Mononuclear cell (primary cell): Measurements from ENCODE around the gene NCCRP1. TPM values are rescaled to one million over a fixed set of nuclear protein-coding genes. Genes with fewer than 3 reads are reported as not detected.

Experiments
- H3K27me3 ChIP-seq: 2 replicates; pipeline ENCODE4 v1.6.0; 2011; ENCODE audit warnings: low read length, control low read depth; ENCODE audit not compliant: insufficient read depth
- H3K4me1 ChIP-seq: 2 replicates; pipeline ENCODE4 v1.5.1; 2011; ENCODE audit warnings: mild to moderate bottlenecking, low read length, control low read depth; ENCODE audit not compliant: insufficient read depth
- H3K4me3 ChIP-seq: 2 replicates; pipeline ENCODE4 v1.5.1; 2011; ENCODE audit warnings: mild to moderate bottlenecking, low read length, moderate library complexity
- H3K9me3 ChIP-seq: 2 replicates; pipeline ENCODE4 v1.5.1; 2011; ENCODE audit warnings: low read depth, mild to moderate bottlenecking, control low read depth, low read length
- total RNA-seq: library from RNA; depleted of rRNA; stranded (reverse); fragments of >200 nt; gene quantifications from one replicate; pipeline ENCODE4 v1.2.3, GENCODE V29; 2012

Gene NCCRP1
- total RNA-seq, 1 donor, result not detected

DNA sequence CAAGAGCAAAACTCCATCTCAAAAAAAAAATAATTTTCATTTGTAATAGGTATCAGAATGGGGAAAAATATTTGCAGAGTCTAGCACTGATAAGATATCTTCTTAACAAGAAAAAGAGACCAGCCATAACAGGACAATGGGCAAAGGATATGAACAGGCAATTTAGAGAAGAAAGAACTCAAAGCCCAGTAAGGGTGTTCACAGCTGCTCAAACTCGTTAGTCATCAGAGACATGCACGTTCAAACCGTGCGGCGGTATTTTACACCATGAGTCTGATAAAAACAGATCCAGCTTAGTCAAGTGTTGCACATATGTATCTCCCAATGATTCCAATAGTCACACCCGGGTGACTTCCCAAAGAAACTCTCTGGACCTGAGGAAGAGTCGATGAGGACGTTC, 13.7 kb upstream of the NCCRP1 start:
- H3K9me3 ChIP-seq, result no peaks in the 10 kb centered on the region
- no peaks in the 10 kb centered on the region for H3K27me3 ChIP-seq
- H3K4me1 ChIP-seq, result no peaks in the 10 kb centered on the region
- H3K4me3 ChIP-seq, result no peak overlapping the region

DNA sequence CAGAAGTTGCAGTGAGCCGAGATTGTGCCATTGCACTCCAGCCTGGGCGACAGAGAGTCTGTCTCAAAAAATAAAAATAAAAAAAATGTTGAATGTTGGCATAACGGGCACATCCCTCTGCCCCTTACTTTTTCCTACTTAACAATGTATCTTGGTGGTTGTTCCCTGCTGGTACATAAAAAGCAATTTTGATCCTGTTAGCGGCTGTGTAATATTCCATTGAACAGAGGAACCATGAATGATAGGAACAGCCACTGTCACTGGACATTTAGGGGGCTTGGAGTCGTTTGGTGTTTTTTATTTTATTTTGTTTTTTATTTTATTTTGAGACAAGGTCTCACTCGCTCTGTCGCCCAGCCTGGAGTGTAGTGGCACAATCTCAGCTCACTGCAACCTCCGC, 10.4 kb upstream of the NCCRP1 start:
- Histone ChIP-seq H3K9me3 (no peaks in the 10 kb centered on the region), H3K4me3 (no peak overlapping the region), H3K27me3 (no peaks in the 10 kb centered on the region), H3K4me1 (no peaks in the 10 kb centered on the region)

DNA sequence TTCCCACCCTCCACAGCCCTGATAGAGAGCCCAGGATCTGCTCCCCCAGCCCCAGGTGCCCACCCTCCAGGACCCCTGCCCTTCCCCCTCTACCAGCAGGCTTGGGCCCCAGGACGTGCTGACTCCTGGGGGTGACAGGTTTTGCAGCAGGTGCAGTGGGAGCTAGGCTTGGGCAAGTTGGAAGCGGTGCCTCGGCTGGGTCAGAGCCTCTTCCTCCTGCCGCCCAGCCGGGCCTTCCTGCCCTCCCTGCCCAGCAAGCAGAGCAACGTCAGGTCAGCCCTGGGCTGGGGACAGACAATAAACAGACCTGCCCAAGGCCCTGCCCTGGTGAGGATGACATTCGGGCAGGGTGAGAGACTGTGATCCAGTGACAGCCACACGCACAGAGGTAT, 9.2 kb upstream of the NCCRP1 start:
- H3K27me3 ChIP-seq, result no peaks in the 10 kb centered on the region

DNA sequence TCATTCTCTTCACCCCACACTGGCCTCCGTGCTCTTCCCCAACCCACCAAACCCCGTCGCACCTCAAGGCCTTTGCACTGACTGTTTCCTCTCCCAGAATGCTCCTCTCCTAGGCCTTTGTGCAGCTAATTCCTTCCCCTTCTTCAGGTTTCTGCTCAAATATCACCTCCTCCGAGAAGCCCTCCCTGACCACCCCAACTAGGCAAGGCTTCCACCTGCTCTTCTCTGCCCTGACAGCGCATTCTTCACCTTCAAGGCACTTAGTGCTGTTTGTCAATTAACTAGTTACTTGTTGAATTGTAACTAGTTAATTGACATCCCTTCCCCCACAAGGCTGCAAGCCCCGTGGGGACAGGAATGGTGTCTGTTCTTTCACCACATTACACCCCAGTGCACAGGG, 7.8 kb upstream of the NCCRP1 start:
- Histone ChIP-seq H3K9me3 (no peaks in the 10 kb centered on the region), H3K4me3 (no peak overlapping the region), H3K27me3 (no peaks in the 10 kb centered on the region), H3K4me1 (no peaks in the 10 kb centered on the region)

More for the DNA sequence above, 9.2 kb upstream of the NCCRP1 start:
- Histone ChIP-seq H3K9me3 (no peaks in the 10 kb centered on the region), H3K4me3 (no peak overlapping the region), H3K4me1 (no peaks in the 10 kb centered on the region)

DNA sequence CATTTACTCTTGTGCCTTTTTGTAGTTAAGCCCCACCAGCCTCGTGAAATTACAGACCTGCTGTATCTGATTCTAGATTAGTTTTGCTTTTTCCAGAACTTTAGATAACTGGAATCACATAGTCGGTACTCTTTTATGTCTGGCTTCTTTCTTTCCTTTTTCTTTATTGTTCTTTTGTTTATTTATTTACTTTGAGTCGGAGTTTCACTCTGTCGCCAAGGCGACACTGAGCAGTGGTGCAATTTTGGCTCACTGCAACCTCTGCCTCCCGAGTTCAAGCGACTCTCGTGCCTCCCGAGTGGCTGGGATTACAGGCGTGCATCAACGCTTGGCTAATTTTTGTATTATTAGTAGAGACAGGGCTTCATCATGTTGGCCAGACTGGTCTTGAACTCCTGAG, 6.0 kb upstream of the NCCRP1 start:
- H3K4me3 ChIP-seq, result no peak overlapping the region
- no peaks in the 10 kb centered on the region for H3K4me1 ChIP-seq
- no peaks in the 10 kb centered on the region for H3K9me3 ChIP-seq
- H3K27me3 ChIP-seq, result peaks cover 4% of the 10 kb centered on the region

DNA sequence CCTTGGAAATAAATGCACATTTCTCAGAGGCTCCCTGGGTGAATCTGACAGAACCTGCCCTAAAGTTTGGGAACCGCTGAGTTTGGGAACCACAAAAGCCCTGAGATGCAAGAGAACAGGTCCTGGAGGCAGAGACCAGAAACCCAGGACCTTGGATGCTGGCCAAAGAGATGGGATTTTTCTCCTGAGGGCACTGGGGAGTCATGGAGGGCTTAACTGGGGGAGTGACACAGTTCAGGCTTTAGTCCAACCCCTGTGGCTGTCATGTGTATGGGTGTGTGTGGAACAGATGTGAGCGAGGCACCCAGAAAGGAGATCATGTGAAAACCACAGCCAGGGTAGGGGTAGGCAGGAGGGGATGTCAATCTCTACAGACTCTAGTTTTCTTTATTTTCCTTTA, 3.9 kb upstream of the NCCRP1 start:
- Histone ChIP-seq H3K27me3 (peaks cover 19% of the 10 kb centered on the region), H3K4me3 (no peak overlapping the region), H3K9me3 (no peaks in the 10 kb centered on the region), H3K4me1 (peaks cover 6% of the 10 kb centered on the region)

DNA sequence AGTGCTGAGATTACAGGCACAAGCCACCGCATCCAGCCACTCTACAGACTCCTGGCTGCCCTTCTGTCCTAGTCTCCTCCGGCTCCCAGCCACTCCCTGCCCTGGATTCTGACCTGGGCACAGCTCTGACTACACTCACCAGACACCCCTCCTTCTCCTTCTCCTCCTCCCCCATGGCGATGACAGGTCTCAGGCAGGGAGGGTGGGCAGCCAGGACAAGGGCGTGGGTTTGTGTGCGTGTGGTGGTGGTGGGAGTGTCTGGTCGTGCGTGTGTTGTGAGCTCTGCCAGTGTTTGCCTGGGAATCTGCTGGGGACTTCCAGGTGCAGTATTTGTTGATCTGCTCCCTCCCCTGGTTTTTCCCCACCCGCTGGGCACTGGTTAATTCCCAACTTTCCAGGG, 3.0 kb upstream of the NCCRP1 start:
- no peak overlapping the region for H3K4me3 ChIP-seq
- no peaks in the 10 kb centered on the region for H3K9me3 ChIP-seq
- peaks cover 6% of the 10 kb centered on the region for H3K4me1 ChIP-seq
- H3K27me3 ChIP-seq, result peaks cover 23% of the 10 kb centered on the region

DNA sequence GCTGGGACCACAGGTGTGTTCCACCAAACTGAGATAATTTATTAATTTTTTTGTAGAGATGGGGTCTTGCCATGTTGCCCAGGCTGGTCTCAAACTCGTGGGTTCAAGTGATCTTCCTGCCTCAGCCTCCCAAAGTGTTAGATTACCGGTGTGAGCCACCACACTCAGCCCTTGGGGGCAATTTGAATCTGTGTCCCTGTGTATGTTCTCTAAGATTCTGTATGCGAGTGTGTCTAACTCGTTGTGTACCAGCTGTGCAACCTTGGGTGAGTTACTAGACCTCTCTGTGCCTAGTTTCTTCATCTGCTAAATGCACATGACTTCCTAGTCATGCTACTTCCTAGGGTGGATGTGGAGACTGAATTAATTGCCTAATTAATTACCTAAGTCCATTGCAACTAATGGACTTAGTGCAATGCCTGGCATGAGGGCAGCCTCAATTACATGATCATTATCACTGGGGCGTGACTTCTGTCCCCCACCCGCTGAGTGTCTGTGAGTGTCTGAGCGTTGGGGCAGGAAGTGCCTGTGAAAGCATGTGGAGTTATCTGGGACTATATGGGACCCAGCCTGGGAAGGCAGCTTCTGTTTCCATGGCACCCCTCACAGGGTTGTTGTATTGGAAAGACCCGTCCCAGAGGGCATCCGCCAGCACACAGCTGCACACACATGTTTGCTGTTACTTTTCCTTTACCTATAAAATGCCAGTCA, 1.8 kb upstream of the NCCRP1 start:
- H3K4me1 ChIP-seq, result peaks cover 6% of the 10 kb centered on the region
- no peaks in the 10 kb centered on the region for H3K9me3 ChIP-seq
- H3K4me3 ChIP-seq, result no peak overlapping the region
- peaks cover 23% of the 10 kb centered on the region for H3K27me3 ChIP-seq

DNA sequence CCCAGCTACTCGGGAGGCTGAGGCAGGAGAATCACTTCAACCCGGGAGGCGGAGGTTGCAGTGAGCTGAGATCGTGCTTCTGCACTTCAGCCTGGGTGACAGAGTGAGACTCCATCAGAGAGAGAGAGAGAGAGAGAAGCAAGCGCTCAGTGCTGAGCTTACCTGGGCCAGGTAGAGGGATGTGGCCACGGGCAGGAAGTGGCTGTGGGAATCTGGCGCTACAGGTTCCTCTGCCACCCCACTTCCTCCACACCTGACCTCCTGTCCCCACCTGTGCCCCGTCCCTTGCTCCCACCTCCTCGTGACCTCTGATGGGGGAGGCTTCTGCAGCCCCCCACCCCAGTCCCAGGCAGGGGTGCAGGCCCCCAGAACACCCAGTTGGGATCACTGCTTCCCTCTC, 1.0 kb upstream of the NCCRP1 start:
- H3K4me1 ChIP-seq, result peaks cover 6% of the 10 kb centered on the region
- peaks cover 23% of the 10 kb centered on the region for H3K27me3 ChIP-seq
- no peak overlapping the region for H3K4me3 ChIP-seq
- H3K9me3 ChIP-seq, result no peaks in the 10 kb centered on the region

DNA sequence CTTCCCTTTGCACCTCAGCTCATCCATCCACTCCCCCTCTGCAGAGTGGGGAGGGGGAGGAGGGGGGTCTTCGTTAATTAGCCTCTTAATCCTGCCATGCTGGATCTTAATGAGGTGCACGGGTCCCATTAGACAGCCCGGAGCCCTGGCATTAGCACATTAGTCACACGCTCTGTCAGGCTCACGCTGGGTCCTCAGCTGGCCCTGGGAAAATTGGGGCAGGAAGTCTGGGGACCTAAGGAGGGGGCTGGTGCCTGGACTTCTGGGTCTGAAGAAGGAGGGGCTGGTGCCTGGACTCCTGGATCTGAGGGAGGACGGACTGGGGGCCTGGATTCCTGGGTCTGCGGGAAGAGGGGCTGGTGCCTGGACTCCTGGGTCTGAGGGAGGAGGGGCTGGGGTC, 444 bp upstream of the NCCRP1 start:
- Histone ChIP-seq H3K27me3 (peaks cover 23% of the 10 kb centered on the region), H3K9me3 (no peaks in the 10 kb centered on the region), H3K4me3 (no peak overlapping the region), H3K4me1 (peaks cover 6% of the 10 kb centered on the region)

DNA sequence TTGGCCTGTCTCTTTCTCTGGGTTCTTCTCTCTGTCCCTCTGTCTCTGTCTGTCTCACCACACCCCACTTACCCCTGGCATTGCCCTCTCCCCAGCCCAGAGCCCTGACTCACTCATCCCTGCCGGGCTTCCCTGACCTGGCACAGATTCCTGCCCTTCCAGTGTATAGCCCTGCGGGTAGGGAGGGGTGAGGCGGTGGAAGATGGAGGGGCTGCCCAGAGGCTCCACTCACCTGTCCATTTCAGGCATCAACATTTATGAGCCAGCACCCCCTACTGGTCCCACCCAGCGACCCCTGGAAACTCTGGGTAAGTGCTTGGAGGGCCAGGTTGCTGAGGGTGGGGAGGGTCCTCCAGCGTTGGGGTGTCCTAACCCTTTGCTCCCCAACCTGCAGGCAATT, 1.0 kb downstream of the NCCRP1 start:
- no peaks in the 10 kb centered on the region for H3K9me3 ChIP-seq
- H3K27me3 ChIP-seq, result peaks cover 26% of the 10 kb centered on the region
- peaks cover 6% of the 10 kb centered on the region for H3K4me1 ChIP-seq
- H3K4me3 ChIP-seq, result no peak overlapping the region

DNA sequence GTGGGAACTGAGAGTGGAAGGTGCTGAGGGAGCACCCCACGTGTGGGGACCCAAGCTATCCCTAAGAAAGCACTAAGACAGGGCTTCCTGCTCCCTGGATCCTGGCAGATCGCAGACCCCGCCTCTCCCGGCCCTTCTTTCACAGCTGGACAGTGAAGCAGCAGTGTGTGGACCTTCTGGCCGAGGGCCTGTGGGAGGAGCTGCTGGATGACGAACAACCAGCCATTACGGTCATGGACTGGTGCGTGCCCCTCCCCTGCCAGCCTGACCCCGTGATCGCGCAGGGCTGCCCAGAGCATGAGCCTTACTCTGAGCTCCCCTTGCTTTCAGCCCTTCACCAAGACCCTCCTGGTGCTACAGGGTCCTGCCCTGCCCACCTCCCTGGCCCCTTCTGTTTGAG, 2.3 kb downstream of the NCCRP1 start:
- H3K27me3 ChIP-seq, result peaks cover 37% of the 10 kb centered on the region
- H3K9me3 ChIP-seq, result no peaks in the 10 kb centered on the region
- peaks cover 6% of the 10 kb centered on the region for H3K4me1 ChIP-seq
- H3K4me3 ChIP-seq, result no peak overlapping the region

DNA sequence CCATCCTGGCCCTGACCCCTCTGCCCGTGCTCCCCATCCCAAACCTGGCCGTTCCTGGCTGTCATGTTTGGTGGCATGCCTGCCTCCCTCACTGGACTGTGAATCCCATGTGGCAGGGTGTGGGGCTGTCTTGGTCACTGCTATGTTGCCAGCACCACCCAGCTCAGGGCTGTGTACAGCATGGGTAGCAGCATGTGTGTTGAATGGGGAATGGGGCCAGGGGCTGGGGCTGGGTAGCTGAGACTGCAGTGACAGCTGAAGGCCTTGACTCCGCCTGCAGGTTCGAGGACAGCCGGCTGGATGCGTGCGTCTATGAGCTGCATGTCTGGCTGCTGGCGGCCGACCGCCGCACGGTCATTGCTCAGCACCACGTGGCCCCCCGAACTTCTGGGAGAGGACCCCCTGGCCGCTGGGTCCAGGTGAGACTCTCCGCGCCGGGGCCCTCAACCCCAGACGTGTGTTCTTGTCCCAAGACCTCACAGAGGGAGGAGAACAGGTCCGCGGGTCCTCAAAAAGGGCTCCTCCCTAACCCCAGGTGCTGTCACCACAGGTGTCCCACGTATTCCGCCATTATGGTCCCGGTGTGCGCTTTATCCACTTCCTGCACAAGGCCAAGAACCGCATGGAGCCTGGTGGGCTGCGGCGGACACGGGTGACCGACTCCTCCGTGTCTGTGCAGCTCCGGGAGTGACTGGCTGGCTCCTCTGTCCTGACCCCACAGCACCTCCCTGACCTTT, 3.5 kb downstream of the NCCRP1 start:
- Histone ChIP-seq H3K4me1 (peaks cover 6% of the 10 kb centered on the region), H3K27me3 (peaks cover 34% of the 10 kb centered on the region), H3K9me3 (no peaks in the 10 kb centered on the region), H3K4me3 (no peak overlapping the region)

DNA sequence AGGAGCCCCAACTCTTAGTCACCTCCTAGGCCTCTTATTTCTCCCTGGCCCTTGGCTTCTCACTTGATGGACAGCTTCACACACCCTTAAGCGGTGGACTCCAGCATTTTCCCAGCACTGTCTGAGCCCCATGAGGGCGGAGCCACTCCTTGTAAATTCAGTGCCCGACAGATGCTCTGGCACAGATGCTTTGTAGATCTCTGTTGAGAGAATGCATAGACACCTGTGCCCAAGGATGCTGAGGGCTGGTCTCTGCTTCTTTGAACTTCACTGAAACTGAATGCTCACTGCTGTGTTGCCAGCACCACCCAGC, 4.0 kb downstream of the NCCRP1 start:
- peaks cover 33% of the 10 kb centered on the region for H3K27me3 ChIP-seq
- H3K4me1 ChIP-seq, result peaks cover 6% of the 10 kb centered on the region
- H3K4me3 ChIP-seq, result no peak overlapping the region
- no peaks in the 10 kb centered on the region for H3K9me3 ChIP-seq

DNA sequence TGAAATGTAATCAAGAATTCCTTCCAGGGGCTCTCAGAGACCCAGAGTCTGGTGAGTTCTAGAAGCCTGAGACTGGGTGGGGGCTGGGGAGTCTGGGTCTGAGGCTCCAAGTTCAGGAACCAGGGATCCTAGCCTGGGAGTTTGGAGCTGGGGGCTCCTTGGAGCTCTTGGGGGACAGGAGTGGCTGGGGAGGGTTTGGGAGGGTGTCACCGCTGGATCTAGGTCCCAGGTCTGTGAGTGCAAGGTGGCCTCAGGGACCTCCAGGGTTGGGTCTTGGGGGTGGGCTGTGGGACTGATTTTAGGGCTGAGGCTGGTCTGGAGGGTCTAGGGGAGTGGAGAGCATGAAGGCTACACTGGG, 6.2 kb downstream of the NCCRP1 start:
- Histone ChIP-seq H3K4me3 (no peak overlapping the region), H3K9me3 (no peaks in the 10 kb centered on the region), H3K4me1 (no peaks in the 10 kb centered on the region), H3K27me3 (peaks cover 18% of the 10 kb centered on the region)
